ENCODE measurements around the gene MCAT.

DNA sequence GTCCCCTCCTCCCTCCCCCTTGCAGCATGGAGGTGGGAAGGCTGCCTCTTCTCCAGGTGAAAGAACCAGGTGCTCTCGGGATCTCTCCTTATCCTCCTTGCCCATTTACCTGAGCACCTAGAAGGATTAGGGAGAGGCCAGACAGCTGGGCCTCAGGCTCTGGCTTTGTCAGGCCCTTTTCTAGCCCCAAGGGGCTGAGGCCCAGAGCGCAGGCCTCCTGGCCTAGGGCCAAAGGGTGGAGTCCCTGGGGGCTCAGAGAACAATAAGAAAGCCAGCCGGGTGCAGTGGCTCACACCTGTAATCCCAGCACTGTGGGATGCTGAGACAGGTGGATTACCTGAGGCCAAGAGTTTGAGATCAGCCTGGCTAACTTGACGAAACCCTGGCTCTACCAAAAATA is 48.6 kb downstream of the MCAT start:
- TF ChIP-seq, protein P1, sequence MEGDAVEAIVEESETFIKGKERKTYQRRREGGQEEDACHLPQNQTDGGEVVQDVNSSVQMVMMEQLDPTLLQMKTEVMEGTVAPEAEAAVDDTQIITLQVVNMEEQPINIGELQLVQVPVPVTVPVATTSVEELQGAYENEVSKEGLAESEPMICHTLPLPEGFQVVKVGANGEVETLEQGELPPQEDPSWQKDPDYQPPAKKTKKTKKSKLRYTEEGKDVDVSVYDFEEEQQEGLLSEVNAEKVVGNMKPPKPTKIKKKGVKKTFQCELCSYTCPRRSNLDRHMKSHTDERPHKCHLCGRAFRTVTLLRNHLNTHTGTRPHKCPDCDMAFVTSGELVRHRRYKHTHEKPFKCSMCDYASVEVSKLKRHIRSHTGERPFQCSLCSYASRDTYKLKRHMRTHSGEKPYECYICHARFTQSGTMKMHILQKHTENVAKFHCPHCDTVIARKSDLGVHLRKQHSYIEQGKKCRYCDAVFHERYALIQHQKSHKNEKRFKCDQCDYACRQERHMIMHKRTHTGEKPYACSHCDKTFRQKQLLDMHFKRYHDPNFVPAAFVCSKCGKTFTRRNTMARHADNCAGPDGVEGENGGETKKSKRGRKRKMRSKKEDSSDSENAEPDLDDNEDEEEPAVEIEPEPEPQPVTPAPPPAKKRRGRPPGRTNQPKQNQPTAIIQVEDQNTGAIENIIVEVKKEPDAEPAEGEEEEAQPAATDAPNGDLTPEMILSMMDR (IDR thresholded peaks at IDR 0.05; ENCODE audit: extremely low read depth in 1 of 2, insufficient read depth in 1 of 2, low read depth in 1 of 2, low read length in 2 of 2), result no peak
- no peak for TF ChIP-seq JUN (IDR thresholded peaks at IDR 0.05; ENCODE audit: borderline replicate concordance, insufficient read depth, insufficient read length, low read depth)

All from endothelial cell of umbilical vein (primary cell).